GM18858 (cell line): ENCODE results near the gene FAM169A.
A peak's percentile ranks its signal among the peaks of the same experiment; 100 is the strongest.
"Not testable (repeated sequence)": the region's sequence is repeated elsewhere in the genome, so short reads cannot be mapped to it uniquely, and the experiment has no call there.

Experiments used
- ATAC-seq: cut with Tn5 transposase; IDR thresholded peaks from one replicate; pipeline ENCODE4 v1.9.1; 2021; ENCODE audit not compliant: unreplicated experiment

Gene FAM169A, protein sequence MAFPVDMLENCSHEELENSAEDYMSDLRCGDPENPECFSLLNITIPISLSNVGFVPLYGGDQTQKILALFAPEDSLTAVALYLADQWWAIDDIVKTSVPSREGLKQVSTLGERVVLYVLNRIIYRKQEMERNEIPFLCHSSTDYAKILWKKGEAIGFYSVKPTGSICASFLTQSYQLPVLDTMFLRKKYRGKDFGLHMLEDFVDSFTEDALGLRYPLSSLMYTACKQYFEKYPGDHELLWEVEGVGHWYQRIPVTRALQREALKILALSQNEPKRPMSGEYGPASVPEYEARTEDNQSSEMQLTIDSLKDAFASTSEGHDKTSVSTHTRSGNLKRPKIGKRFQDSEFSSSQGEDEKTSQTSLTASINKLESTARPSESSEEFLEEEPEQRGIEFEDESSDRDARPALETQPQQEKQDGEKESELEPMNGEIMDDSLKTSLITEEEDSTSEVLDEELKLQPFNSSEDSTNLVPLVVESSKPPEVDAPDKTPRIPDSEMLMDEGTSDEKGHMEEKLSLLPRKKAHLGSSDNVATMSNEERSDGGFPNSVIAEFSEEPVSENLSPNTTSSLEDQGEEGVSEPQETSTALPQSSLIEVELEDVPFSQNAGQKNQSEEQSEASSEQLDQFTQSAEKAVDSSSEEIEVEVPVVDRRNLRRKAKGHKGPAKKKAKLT

GRCh38 chr5:74865804-74866595 lies at the start of gene FAM169A:
TSS of gene FAM169A (minus strand) at chr5:74866387. CDS start at chr5:74841676, 24,711 bp downstream.
- ATAC-seq, result no peak

DNA sequence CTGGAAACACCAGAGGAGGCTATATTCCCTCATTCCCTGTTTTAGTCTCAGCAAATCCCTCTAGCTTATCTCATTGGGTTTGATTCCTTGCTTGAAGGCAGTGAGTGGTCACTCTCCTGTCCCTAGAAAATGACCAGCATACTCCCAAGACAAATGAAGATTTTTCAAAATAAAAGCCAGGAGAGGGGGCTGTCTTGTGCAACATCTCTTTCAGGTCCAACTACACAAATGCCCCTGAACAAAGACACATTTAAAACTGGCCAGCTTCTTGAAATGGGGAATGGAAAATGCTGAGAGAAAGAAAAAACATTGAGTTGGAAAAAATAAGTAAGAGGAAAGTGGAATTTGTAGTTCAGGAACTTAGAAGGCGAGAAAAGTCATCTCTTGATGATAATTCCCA lies 49.3 kb upstream of the FAM169A start:
- no peak for ATAC-seq

DNA sequence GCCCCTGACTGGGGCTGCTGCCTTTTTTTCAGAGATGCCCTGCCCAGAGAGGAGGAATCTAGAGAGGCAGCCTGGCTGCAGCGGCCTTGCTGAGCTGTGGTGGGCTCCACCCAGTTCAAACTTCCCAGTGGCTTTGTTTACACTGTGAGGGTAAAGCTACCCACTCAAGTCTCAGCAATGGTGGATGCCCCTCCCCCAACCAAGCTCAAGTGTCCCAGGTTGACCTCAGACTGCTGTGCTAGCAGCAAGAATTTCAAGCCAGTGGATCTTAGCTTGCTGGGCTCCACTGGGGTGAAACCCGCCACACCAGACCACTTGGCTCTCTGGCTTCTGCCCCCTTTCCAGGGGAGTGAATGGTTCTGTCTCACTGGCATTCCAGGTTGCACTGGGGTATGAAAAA lies 45.2 kb upstream of the FAM169A start:
- not testable (repeated sequence) for ATAC-seq

DNA sequence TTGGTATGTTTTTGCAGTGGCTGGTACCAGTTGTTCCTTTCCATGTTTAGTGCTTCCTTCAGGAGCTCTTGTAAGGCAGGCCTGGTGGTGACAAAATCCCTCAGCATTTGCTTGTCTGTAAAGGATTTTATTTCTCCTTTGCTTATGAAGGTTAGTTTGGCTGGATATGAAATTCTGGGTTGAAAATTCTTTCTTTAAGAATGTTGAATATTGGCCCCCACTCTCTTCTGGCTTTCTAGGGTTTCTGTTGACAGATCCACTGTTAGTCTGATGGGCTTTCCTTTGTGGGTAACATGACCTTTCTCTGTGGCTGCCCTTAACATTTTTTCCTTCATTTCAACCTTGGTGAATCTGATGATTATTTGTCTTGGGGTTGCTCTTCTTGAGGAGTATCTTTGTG lies 43.7 kb upstream of the FAM169A start:
- ATAC-seq, result not testable (repeated sequence)

DNA sequence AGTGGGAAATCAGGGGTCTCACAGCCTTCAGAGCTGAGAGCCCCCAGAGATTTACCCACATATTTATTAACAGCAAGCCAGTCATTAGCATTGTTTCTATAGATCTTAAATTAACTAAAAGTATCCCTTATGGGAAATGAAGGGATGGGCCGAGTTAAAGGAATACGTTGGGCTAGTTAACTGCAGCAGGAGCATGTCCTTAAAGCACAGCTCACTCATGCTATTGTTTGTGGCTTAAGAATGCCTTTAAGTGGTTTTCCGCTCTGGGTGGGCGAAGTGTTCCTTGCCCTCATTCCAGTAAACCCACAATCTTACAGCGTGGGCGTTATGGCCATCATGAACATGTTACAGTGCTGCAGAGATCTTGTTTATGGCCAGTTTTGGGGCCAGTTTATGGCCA lies 42.0 kb upstream of the FAM169A start:
- ATAC-seq, result not testable (repeated sequence)

DNA sequence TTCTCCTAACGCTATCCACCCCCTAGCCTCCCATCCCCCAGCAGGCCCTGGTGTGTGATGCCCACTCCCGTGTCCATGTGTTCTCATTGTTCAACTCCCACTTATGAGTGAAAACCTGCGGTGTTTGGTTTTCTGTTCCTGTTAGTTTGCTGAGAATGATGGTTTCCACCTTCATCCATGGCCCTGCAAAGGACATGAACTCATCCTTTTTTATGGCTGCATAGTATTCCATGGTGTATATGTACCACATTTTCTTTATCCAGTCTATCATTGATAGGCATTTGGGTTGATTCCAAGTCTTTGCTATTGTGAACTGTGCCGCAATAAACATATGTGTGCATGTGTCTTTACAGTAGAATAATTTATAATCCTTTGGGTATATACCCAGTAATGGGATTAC lies 38.5 kb upstream of the FAM169A start:
- ATAC-seq, result not testable (repeated sequence)

GRCh38 chr5:74903165-74903787 lies 37.1 kb upstream of the FAM169A start:
- ATAC-seq, result no peak

DNA sequence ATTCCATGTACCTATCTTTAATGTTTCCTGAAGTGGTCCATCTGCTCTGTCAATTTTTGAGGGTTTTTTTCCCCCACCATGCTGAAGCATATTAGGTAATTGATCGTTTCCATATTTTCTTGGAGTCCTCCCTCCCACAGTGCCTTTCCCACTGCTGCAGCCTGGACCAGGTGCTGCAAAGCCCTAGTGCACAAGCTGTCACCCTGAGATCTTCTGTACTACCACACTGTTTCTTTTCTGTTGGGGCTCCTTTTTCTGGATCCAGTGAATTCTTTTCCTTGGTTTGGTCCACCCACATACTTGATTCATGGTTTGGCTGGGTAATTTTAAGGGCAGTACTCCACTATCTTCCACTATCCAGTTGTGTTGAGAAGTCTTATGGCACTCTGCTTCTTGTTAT lies 30.9 kb upstream of the FAM169A start:
- ATAC-seq, result no peak

- ATAC-seq, result no peak
These were observed 29.7 kb upstream of the FAM169A start for GRCh38 chr5:74895906-74896305.

- ATAC-seq, result no peak
These were observed 28.2 kb upstream of the FAM169A start for GRCh38 chr5:74894351-74894750.

- no peak for ATAC-seq
These were observed 26.7 kb upstream of the FAM169A start for GRCh38 chr5:74892921-74893320.

GRCh38 chr5:74889523-74890105 lies 23.4 kb upstream of the FAM169A start:
- peak; percentile 95 for ATAC-seq

DNA sequence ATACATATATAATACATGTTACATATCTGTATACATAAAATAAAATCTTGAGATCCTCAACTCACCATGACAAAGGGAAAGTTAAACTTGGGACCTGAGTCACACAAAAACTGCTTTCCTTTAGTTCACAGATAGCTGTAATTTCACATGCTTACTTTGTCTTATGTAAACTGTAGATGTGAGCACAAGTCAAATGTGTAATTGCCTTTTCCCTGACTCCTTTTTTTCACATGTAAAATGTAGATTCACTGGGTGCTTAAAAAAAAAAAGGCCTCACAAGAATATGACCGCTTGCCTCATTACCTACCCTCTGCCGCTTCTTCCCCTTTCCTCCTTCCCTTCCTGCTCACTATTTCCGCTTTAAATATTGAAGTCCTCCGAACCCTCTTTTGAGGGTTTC lies 21.9 kb upstream of the FAM169A start:
- no peak for ATAC-seq

DNA sequence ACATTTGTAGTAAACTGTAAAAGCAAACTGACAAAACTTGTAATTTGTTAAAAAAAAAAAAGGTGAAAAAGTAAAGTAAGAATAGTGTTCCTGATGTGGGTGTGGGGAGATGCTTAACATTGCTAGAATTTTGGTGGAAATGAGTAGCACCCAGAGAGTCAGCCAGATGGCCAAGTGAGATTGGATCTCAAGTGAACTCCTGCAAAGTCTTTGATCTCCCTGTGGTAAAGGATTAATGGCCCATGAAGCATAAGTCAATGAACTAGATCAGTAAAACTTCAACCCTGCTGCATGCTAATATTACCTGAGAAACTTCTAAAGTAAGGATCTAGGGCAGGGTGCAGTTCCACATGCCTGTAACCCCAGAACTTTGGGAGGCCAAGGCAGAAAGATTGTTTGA lies 19.0 kb upstream of the FAM169A start:
- ATAC-seq, result no peak

- not testable (repeated sequence) for ATAC-seq
These were observed 16.4 kb upstream of the FAM169A start for GRCh38 chr5:74882379-74883134.

GRCh38 chr5:74877624-74878304 lies 11.6 kb upstream of the FAM169A start:
- no peak for ATAC-seq

- ATAC-seq, result no peak
These were observed 10.0 kb upstream of the FAM169A start for GRCh38 chr5:74875994-74876791.

GRCh38 chr5:74873525-74874249 lies 7.5 kb upstream of the FAM169A start:
- no peak for ATAC-seq
